HEK293 (cell line): ENCODE measurements around the gene STAC.

Experiments used
- CTCF ChIA-PET: fragments of 350-600 bp; formaldehyde crosslinking; extraction: SDS; loops from one replicate; lab custom pipeline; 2021; ENCODE audit warnings: antibody characterized with exemption; lab: Yijun Ruan, JAX
- POLR2A ChIA-PET: fragments of 300-600 bp; formaldehyde crosslinking; extraction: SDS; loops from one replicate; lab custom pipeline; 2020; ENCODE audit warnings: antibody characterized with exemption, inconsistent platforms; lab: Yijun Ruan, JAX
- H3K27ac ChIP-seq: fragments of 200-500 bp; sonication (Bioruptor generic); 2 replicates; pipeline ENCODE4 v1.5.1; 2014; ENCODE audit warnings: low read depth, low read length, control low read depth, inconsistent platforms; ENCODE audit errors: extremely low read depth
- H3K36me3 ChIP-seq, 2 experiments: fragments of 200-500 bp in 1 of 2; sonication (Bioruptor generic) in 1 of 2; 1 replicate in 1 of 2; 2 replicates in 1 of 2; pipeline ENCODE4 v1.5.1; 2014 to 2017; ENCODE audit warnings: inconsistent platforms in 2 of 2, low read length in 2 of 2; ENCODE audit not compliant: control insufficient read depth in 2 of 2, insufficient read depth in 1 of 2
- H3K4me1 ChIP-seq: fragments of 200-500 bp; sonication (Bioruptor generic); 2 replicates; pipeline ENCODE4 v1.5.1; 2014; ENCODE audit warnings: mild to moderate bottlenecking, low read length, inconsistent platforms; ENCODE audit not compliant: control insufficient read depth, insufficient read depth
- H3K4me3 ChIP-seq: 2 replicates; pipeline ENCODE4 v1.5.1; 2011; ENCODE audit warnings: low read depth, mild to moderate bottlenecking, control low read depth, low read length, moderate library complexity
- H3K9me3 ChIP-seq: fragments of 200-500 bp; sonication (Bioruptor generic); 2 replicates; pipeline ENCODE4 v1.5.1; 2014; ENCODE audit warnings: low read depth, low read length, inconsistent platforms; ENCODE audit not compliant: control insufficient read depth, insufficient read depth
- GLI2 ChIP-seq: fragments of 450-650 bp; formaldehyde crosslinking; IDR thresholded peaks from 2 replicates; pipeline ENCODE4; 2017; ENCODE audit warnings: missing biosample characterization, missing genetic modification characterization, low read depth, borderline replicate concordance
- KLF16 ChIP-seq: fragments of 450-650 bp; formaldehyde crosslinking; IDR thresholded peaks from 2 replicates; pipeline ENCODE4 v1.5.1; 2017; ENCODE audit warnings: missing biosample characterization, missing genetic modification characterization
- KLF9 ChIP-seq: fragments of 450-650 bp; formaldehyde crosslinking; IDR thresholded peaks from 2 replicates; pipeline ENCODE4 v1.5.1; 2016; ENCODE audit warnings: missing biosample characterization, missing genetic modification characterization, low read depth
- OVOL3 ChIP-seq: fragments of 450-650 bp; formaldehyde crosslinking; IDR thresholded peaks from 2 replicates; pipeline ENCODE4 v1.5.1; 2016; ENCODE audit warnings: missing biosample characterization, missing genetic modification characterization
- REPIN1 ChIP-seq: fragments of 450-650 bp; formaldehyde crosslinking; IDR thresholded peaks from 2 replicates; pipeline ENCODE4 v1.5.1; 2017; ENCODE audit warnings: missing biosample characterization, missing genetic modification characterization, low read depth
- SP7 ChIP-seq: fragments of 450-650 bp; formaldehyde crosslinking; IDR thresholded peaks from 2 replicates; pipeline ENCODE4 v1.5.1; 2016; ENCODE audit warnings: missing biosample characterization, missing genetic modification characterization
- WT1 ChIP-seq: fragments of 450-650 bp; formaldehyde crosslinking; IDR thresholded peaks from 2 replicates; pipeline ENCODE4 v1.5.1; 2016; ENCODE audit warnings: missing biosample characterization, missing genetic modification characterization
- YY1 ChIP-seq: fragments of 450-650 bp; formaldehyde crosslinking; IDR thresholded peaks from 2 replicates; pipeline ENCODE4 v1.5.1; 2018; ENCODE audit warnings: missing biosample characterization, missing genetic modification characterization
- ZNF146 ChIP-seq: fragments of 450-650 bp; formaldehyde crosslinking; IDR thresholded peaks from 2 replicates; pipeline ENCODE4 v1.5.1; 2016; ENCODE audit warnings: missing biosample characterization, missing genetic modification characterization
- ZNF155 ChIP-seq: fragments of 450-650 bp; formaldehyde crosslinking; IDR thresholded peaks from 2 replicates; pipeline ENCODE4 v1.5.1; 2016; ENCODE audit warnings: missing biosample characterization, missing genetic modification characterization
- ZNF157 ChIP-seq: fragments of 450-650 bp; formaldehyde crosslinking; IDR thresholded peaks from 2 replicates; pipeline ENCODE4 v1.5.1; 2016; ENCODE audit warnings: missing biosample characterization, missing genetic modification characterization
- ZNF16 ChIP-seq: fragments of 450-650 bp; formaldehyde crosslinking; IDR thresholded peaks from 2 replicates; pipeline ENCODE4 v1.5.1; 2016; ENCODE audit warnings: low read depth, missing biosample characterization, missing genetic modification characterization
- ZNF302 ChIP-seq: fragments of 450-650 bp; formaldehyde crosslinking; IDR thresholded peaks from 2 replicates; pipeline ENCODE4 v1.5.1; 2016; ENCODE audit warnings: missing biosample characterization, missing genetic modification characterization, low read depth
- ZNF398 ChIP-seq: fragments of 450-650 bp; formaldehyde crosslinking; IDR thresholded peaks from 2 replicates; pipeline ENCODE4 v1.5.1; 2017; ENCODE audit warnings: missing biosample characterization, missing genetic modification characterization
- ZNF423 ChIP-seq: fragments of 450-650 bp; formaldehyde crosslinking; IDR thresholded peaks from 2 replicates; pipeline ENCODE4 v1.5.1; 2016; ENCODE audit warnings: missing biosample characterization, missing genetic modification characterization
- ZNF433 ChIP-seq: fragments of 450-650 bp; formaldehyde crosslinking; IDR thresholded peaks from 2 replicates; pipeline ENCODE4 v1.5.1; 2016; ENCODE audit warnings: missing biosample characterization, missing genetic modification characterization, low read depth
- ZNF473 ChIP-seq: fragments of 450-650 bp; formaldehyde crosslinking; IDR thresholded peaks from 2 replicates; pipeline ENCODE4 v1.5.1; 2017; ENCODE audit warnings: missing biosample characterization, missing genetic modification characterization
- ZNF510 ChIP-seq: fragments of 450-650 bp; formaldehyde crosslinking; IDR thresholded peaks from 2 replicates; pipeline ENCODE4 v1.5.1; 2018; ENCODE audit warnings: mild to moderate bottlenecking, missing genetic modification characterization, missing biosample characterization; ENCODE audit not compliant: insufficient replicate concordance
- ZNF610 ChIP-seq: fragments of 450-650 bp; formaldehyde crosslinking; IDR thresholded peaks from 2 replicates; pipeline ENCODE4 v1.5.1; 2016; ENCODE audit warnings: missing biosample characterization, missing genetic modification characterization, borderline replicate concordance
- ZNF677 ChIP-seq: fragments of 450-650 bp; IDR thresholded peaks from 2 replicates; pipeline ENCODE4 v1.5.0; 2018; ENCODE audit warnings: missing biosample characterization, mild to moderate bottlenecking, missing genetic modification characterization, moderate library complexity
- ZNF768 ChIP-seq: fragments of 450-650 bp; formaldehyde crosslinking; IDR thresholded peaks from 2 replicates; pipeline ENCODE4 v1.5.1; 2018; ENCODE audit warnings: missing biosample characterization, mild to moderate bottlenecking, missing genetic modification characterization
- ZSCAN18 ChIP-seq: fragments of 450-650 bp; formaldehyde crosslinking; IDR thresholded peaks from 2 replicates; pipeline ENCODE4 v1.5.1; 2016; ENCODE audit warnings: missing biosample characterization, missing genetic modification characterization
- TF ChIP-seq, protein P1 (sequence below): fragments of 450-650 bp; formaldehyde crosslinking; IDR thresholded peaks from 2 replicates; pipeline ENCODE4 v1.5.1; 2016; ENCODE audit warnings: missing biosample characterization, missing genetic modification characterization
- TF ChIP-seq, protein P2 (sequence below): fragments of 450-650 bp; formaldehyde crosslinking; IDR thresholded peaks from 2 replicates; pipeline ENCODE4 v1.5.1; 2016; ENCODE audit warnings: missing biosample characterization, missing genetic modification characterization, low read depth
- TF ChIP-seq, protein P3 (sequence below): fragments of 450-650 bp; formaldehyde crosslinking; IDR thresholded peaks from 2 replicates; pipeline ENCODE4 v1.5.1; 2017; ENCODE audit warnings: missing biosample characterization, missing genetic modification characterization
- TF ChIP-seq, protein P4 (sequence below): fragments of 450-650 bp; formaldehyde crosslinking; optimal IDR thresholded peaks from 2 replicates; pipeline ENCODE3; 2016; ENCODE audit warnings: missing biosample characterization, mild to moderate bottlenecking, missing genetic modification characterization

STAC gene

DNA sequence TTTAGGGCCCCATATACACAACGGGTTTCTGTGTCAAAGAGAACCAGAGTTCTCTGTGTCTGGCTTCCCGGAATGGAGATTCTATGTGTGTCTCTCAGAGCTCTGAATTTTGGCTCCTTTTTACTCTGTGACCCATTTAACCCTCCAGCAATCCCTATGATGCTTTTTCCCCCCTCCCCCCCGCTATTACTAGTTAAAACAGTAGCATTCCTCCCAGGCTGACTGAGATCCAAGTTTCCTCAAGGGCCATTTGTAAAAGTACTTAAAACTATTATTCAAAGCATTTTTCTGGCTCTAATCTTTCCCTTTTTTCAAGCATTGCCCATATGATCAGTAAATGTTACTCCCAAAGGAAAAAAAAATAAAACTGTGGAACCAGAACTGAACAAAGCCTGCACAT is 6.6 kb upstream of the STAC start:
- Histone ChIP-seq H3K4me1 (no peaks in the 10 kb centered on the region), H3K36me3 (no peaks in the 10 kb centered on the region), H3K4me3 (no peak overlapping the region), H3K27ac (no peak overlapping the region), H3K9me3 (no peaks in the 10 kb centered on the region)
- CTCF ChIA-PET: interaction anchor here (1.5 kb wide), 1 partner anchor 250 kb away, joined by 5 read pairs; no protein-coding TSS in a partner anchor
- TF ChIP-seq KLF16 (tag by site-specific recombination): no peak
- TF ChIP-seq REPIN1: no peak
- TF ChIP-seq WT1 (tag by site-specific recombination): no peak
- no peak for TF ChIP-seq GLI2 (tag by site-specific recombination)
- no peak for TF ChIP-seq ZNF157
- TF ChIP-seq OVOL3 (tag by site-specific recombination): no peak
- TF ChIP-seq ZNF302 (tag by site-specific recombination): no peak
- no peak for TF ChIP-seq ZNF677 (tag by site-specific recombination)
- TF ChIP-seq ZSCAN18: no peak
- TF ChIP-seq ZNF155 (tag by site-specific recombination): no peak
- no peak for TF ChIP-seq SP7
- TF ChIP-seq ZNF16: no peak
- TF ChIP-seq, protein P1, sequence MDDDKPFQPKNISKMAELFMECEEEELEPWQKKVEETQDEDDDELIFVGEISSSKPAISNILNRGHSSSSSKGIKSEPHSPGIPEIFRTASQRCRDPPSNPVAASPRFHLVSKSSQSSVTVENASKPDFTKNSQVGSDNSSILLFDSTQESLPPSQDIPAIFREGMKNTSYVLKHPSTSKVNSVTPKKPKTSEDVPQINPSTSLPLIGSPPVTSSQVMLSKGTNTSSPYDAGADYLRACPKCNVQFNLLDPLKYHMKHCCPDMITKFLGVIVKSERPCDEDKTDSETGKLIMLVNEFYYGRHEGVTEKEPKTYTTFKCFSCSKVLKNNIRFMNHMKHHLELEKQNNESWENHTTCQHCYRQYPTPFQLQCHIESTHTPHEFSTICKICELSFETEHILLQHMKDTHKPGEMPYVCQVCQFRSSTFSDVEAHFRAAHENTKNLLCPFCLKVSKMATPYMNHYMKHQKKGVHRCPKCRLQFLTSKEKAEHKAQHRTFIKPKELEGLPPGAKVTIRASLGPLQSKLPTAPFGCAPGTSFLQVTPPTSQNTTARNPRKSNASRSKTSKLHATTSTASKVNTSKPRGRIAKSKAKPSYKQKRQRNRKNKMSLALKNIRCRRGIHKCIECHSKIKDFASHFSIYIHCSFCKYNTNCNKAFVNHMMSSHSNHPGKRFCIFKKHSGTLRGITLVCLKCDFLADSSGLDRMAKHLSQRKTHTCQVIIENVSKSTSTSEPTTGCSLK (tag by site-specific recombination): no peak
- TF ChIP-seq, protein P2, sequence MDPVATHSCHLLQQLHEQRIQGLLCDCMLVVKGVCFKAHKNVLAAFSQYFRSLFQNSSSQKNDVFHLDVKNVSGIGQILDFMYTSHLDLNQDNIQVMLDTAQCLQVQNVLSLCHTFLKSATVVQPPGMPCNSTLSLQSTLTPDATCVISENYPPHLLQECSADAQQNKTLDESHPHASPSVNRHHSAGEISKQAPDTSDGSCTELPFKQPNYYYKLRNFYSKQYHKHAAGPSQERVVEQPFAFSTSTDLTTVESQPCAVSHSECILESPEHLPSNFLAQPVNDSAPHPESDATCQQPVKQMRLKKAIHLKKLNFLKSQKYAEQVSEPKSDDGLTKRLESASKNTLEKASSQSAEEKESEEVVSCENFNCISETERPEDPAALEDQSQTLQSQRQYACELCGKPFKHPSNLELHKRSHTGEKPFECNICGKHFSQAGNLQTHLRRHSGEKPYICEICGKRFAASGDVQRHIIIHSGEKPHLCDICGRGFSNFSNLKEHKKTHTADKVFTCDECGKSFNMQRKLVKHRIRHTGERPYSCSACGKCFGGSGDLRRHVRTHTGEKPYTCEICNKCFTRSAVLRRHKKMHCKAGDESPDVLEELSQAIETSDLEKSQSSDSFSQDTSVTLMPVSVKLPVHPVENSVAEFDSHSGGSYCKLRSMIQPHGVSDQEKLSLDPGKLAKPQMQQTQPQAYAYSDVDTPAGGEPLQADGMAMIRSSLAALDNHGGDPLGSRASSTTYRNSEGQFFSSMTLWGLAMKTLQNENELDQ (tag by site-specific recombination): no peak
- TF ChIP-seq, protein P3, sequence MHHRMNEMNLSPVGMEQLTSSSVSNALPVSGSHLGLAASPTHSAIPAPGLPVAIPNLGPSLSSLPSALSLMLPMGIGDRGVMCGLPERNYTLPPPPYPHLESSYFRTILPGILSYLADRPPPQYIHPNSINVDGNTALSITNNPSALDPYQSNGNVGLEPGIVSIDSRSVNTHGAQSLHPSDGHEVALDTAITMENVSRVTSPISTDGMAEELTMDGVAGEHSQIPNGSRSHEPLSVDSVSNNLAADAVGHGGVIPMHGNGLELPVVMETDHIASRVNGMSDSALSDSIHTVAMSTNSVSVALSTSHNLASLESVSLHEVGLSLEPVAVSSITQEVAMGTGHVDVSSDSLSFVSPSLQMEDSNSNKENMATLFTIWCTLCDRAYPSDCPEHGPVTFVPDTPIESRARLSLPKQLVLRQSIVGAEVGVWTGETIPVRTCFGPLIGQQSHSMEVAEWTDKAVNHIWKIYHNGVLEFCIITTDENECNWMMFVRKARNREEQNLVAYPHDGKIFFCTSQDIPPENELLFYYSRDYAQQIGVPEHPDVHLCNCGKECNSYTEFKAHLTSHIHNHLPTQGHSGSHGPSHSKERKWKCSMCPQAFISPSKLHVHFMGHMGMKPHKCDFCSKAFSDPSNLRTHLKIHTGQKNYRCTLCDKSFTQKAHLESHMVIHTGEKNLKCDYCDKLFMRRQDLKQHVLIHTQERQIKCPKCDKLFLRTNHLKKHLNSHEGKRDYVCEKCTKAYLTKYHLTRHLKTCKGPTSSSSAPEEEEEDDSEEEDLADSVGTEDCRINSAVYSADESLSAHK: no peak
- POLR2A ChIA-PET: no interaction called here

- ChIA-PET CTCF (no interaction called here), POLR2A (interaction anchor here (2.5 kb wide), 1 partner anchor 16 kb away, joined by 7 read pairs; no protein-coding TSS in a partner anchor)
- Histone ChIP-seq H3K9me3 (no peaks in the 10 kb centered on the region), H3K4me3 (peak overlapping the region; percentile 77), H3K27ac (no peak overlapping the region), H3K36me3 (no peaks in the 10 kb centered on the region), H3K4me1 (no peaks in the 10 kb centered on the region)
- no peak for TF ChIP-seq YY1 (tag by site-specific recombination)
- TF ChIP-seq ZNF423 (tag by site-specific recombination): no peak
- TF ChIP-seq ZNF473 (tag by site-specific recombination): no peak
- no peak for TF ChIP-seq ZNF768 (tag by site-specific recombination)
- no peak for TF ChIP-seq ZNF510 (tag by site-specific recombination)
- no peak for TF ChIP-seq ZNF146 (tag by site-specific recombination)
- TF ChIP-seq ZNF155 (tag by site-specific recombination): no peak
- no peak for TF ChIP-seq ZNF398 (tag by site-specific recombination)
- no peak for TF ChIP-seq ZNF677 (tag by site-specific recombination)
- no peak for TF ChIP-seq KLF9
- TF ChIP-seq ZNF433 (tag by site-specific recombination): no peak
- TF ChIP-seq, protein P4, sequence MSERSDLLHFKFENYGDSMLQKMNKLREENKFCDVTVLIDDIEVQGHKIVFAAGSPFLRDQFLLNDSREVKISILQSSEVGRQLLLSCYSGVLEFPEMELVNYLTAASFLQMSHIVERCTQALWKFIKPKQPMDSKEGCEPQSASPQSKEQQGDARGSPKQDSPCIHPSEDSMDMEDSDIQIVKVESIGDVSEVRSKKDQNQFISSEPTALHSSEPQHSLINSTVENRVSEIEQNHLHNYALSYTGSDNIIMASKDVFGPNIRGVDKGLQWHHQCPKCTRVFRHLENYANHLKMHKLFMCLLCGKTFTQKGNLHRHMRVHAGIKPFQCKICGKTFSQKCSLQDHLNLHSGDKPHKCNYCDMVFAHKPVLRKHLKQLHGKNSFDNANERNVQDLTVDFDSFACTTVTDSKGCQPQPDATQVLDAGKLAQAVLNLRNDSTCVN: no peak
- TF ChIP-seq ZNF610 (tag by site-specific recombination): no peak
These were observed 458 bp upstream of the STAC start for GRCh38 chr3:36379872-36380220.
